Vagina (tissue), 2 donors: ENCODE data around the gene RXRG. TPM values are rescaled to one million over a fixed set of nuclear protein-coding genes. Genes with fewer than 3 reads are reported as not detected.

Experiments used
- DNase-seq, 2 donors: peaks; one replicate each; pipeline ENCODE4 v3.0.0-alpha.2; 2017; ENCODE audit errors: extremely low spot score in 2 of 2
- H3K27ac ChIP-seq: fragments of 200-600 bp; sonication (generic); one replicate; pipeline ENCODE4 v1.5.1; 2019
- H3K27me3 ChIP-seq: fragments of 200-600 bp; sonication (generic); one replicate; pipeline ENCODE4 v1.5.1; 2019
- H3K36me3 ChIP-seq, 2 donors: fragments of 200-600 bp; sonication (generic); one replicate each; pipeline ENCODE4 v1.5.1; 2017 to 2019
- H3K4me1 ChIP-seq: fragments of 200-600 bp; sonication (generic); one replicate; pipeline ENCODE4 v1.5.1; 2019
- H3K4me3 ChIP-seq, 2 donors: fragments of 200-600 bp; sonication (generic); 1 replicate in 1 of 2; 2 replicates in 1 of 2; pipeline ENCODE4 v1.5.1; 2016 to 2019
- H3K9me3 ChIP-seq: fragments of 200-600 bp; sonication (generic); one replicate; pipeline ENCODE4 v1.5.1; 2019
- POLR2A ChIP-seq, 2 donors: fragments of 450-650 bp; IDR thresholded peaks; one replicate each; pipeline ENCODE4 v1.6.1; 2017; ENCODE audit warnings: antibody characterized with exemption in 2 of 2, mild to moderate bottlenecking in 2 of 2, moderate library complexity in 2 of 2
- POLR2AphosphoS5 ChIP-seq, 2 donors: sonication (generic); formaldehyde crosslinking; IDR thresholded peaks; one replicate each; pipeline ENCODE4 v1.9.0; 2017; ENCODE audit warnings: antibody characterized with exemption in 2 of 2, mild to moderate bottlenecking in 2 of 2, low read depth in 1 of 2; ENCODE audit not compliant: insufficient read depth in 1 of 2
- intact Hi-C: fragments of 100-400 bp; cut with DNase I; formaldehyde crosslinking; loops from one replicate; pipeline ENCODE4 v1.15.1; 2023
- total RNA-seq: library from RNA; depleted of rRNA; stranded (reverse); fragments of >200 nt; gene quantifications from one replicate; pipeline ENCODE4 v1.2.3, GENCODE V29; 2016
- TF ChIP-seq, protein P1 (sequence below), 3 experiments: fragments of 450-650 bp in 2 of 3; fragments of 200-600 bp in 1 of 3; sonication (generic) in 1 of 3; IDR thresholded peaks; one replicate each; pipeline ENCODE4 v1.5.1; 2017 to 2019; ENCODE audit warnings: antibody characterized with exemption in 3 of 3, mild to moderate bottlenecking in 2 of 3, moderate library complexity in 2 of 3

RXRG gene
- total RNA-seq, 1 donor from 2014 or later: not detected

DNA sequence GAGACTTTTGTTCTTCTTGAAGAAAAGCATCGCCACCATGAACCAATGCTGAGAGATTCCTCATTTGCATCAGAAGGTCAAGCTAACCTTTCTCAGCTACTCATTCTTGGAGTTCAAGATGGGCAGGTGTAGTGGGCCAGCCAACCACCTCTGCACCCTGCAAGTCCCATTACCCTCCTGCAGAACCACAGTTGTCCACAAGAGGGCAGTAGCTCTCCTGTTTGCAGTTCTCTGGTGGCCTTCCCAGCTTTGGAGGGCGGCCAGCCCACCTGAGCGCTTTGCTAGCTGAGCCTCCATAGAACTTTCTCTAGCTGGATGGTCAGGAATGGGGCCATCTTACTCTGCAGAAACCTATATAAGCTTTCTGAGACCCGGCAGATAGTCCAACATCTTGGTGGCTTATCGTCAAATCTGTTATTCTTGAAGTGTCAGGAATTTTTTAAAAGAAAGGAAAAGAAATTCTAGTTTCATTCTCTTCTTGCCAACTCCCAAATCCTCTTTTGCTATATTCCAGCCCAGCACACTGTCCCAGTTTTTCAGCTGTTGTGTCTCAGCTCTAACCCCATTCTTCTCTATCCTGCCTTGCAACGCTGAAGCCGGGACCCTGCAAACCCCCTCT lies 77.4 kb downstream of the RXRG start:
- peaks cover 13% of the 10 kb centered on the region for H3K4me1 ChIP-seq
- H3K4me3 ChIP-seq: no peak overlapping the region
- no peaks in the 10 kb centered on the region for H3K27me3 ChIP-seq
- H3K9me3 ChIP-seq: no peaks in the 10 kb centered on the region
- intact Hi-C loops: no loop called here
- TF ChIP-seq POLR2AphosphoS5 (IDR thresholded peaks at IDR 0.05; ENCODE audit: insufficient read depth in 1 of 2, low read depth in 1 of 2) (no peak), POLR2A (IDR thresholded peaks at IDR 0.05) (no peak)
- TF ChIP-seq, protein P1, sequence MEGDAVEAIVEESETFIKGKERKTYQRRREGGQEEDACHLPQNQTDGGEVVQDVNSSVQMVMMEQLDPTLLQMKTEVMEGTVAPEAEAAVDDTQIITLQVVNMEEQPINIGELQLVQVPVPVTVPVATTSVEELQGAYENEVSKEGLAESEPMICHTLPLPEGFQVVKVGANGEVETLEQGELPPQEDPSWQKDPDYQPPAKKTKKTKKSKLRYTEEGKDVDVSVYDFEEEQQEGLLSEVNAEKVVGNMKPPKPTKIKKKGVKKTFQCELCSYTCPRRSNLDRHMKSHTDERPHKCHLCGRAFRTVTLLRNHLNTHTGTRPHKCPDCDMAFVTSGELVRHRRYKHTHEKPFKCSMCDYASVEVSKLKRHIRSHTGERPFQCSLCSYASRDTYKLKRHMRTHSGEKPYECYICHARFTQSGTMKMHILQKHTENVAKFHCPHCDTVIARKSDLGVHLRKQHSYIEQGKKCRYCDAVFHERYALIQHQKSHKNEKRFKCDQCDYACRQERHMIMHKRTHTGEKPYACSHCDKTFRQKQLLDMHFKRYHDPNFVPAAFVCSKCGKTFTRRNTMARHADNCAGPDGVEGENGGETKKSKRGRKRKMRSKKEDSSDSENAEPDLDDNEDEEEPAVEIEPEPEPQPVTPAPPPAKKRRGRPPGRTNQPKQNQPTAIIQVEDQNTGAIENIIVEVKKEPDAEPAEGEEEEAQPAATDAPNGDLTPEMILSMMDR (IDR thresholded peaks at IDR 0.05): peak; percentile 84 to 87 (median 86)
- H3K27ac ChIP-seq: no peak overlapping the region
- DNase-seq: no peak
- no peaks in the 10 kb centered on the region for H3K36me3 ChIP-seq

DNA sequence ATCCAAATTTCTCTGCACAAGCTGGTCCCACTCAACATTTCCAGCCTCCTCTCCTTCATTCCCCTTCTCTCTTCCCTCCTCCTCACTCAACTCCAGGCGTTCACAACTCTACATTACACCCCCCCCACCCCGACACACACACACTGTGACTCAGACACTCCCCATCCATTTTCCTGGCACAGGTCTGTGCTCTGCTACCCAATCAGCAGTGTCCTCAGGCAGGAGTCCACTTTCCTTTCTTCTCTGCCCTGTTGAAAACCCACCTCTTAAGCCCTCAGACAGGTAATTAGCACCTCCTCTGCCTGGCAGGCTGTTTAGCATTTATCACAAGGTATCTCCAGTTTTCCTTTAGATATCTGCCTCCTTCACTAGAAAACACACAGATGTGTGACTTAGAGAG lies 79.6 kb downstream of the RXRG start:
- Histone ChIP-seq H3K27me3 (no peaks in the 10 kb centered on the region), H3K9me3 (no peaks in the 10 kb centered on the region), H3K36me3 (no peaks in the 10 kb centered on the region), H3K27ac (peak overlapping the region; percentile 30), H3K4me3 (no peak overlapping the region), H3K4me1 (peaks cover 13% of the 10 kb centered on the region)
- DNase-seq: no peak
- TF ChIP-seq, protein P1 (IDR thresholded peaks at IDR 0.05): no peak
- TF ChIP-seq POLR2AphosphoS5 (IDR thresholded peaks at IDR 0.05; ENCODE audit: insufficient read depth in 1 of 2, low read depth in 1 of 2): no peak
- TF ChIP-seq POLR2A (IDR thresholded peaks at IDR 0.05): no peak
- intact Hi-C loops: no loop called here

DNA sequence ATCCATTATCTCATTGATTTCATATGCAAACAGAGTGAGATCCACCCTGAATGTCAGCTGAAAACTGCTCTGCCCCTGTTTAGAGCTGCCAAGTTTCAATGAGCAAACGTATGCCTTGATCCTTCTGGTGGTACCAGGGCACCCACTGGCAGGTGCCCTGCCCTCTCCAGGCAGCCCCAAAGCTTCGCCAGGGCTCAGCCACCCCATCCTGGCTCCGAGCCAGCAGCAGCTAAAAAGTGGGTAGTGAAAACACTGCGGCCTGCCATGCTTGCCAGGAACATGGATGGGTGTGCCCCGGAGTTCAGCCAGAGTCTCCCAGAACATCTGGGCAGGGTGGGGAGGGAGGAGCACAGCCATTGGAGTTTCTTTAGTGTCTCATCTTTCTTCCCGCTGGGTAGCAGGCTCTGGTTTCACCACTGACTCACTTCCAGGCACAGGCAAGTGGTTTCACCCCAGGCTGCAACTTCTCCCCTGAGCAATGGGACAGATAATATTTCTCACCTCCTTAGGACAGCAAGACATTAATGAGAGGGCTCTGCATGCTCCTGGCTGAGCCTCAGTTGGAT lies 80.3 kb downstream of the RXRG start:
- H3K4me3 ChIP-seq: no peak overlapping the region
- H3K4me1 ChIP-seq: peaks cover 13% of the 10 kb centered on the region
- H3K9me3 ChIP-seq: no peaks in the 10 kb centered on the region
- DNase-seq: peak in 1 of 2 donors; percentile 62
- TF ChIP-seq POLR2AphosphoS5 (IDR thresholded peaks at IDR 0.05; ENCODE audit: insufficient read depth in 1 of 2, low read depth in 1 of 2): peak; percentile 20 to 21
- no peak for TF ChIP-seq POLR2A (IDR thresholded peaks at IDR 0.05)
- intact Hi-C loops: no loop called here
- H3K36me3 ChIP-seq: no peaks in the 10 kb centered on the region
- H3K27me3 ChIP-seq: no peaks in the 10 kb centered on the region
- H3K27ac ChIP-seq: peak overlapping the region; percentile 30

DNA sequence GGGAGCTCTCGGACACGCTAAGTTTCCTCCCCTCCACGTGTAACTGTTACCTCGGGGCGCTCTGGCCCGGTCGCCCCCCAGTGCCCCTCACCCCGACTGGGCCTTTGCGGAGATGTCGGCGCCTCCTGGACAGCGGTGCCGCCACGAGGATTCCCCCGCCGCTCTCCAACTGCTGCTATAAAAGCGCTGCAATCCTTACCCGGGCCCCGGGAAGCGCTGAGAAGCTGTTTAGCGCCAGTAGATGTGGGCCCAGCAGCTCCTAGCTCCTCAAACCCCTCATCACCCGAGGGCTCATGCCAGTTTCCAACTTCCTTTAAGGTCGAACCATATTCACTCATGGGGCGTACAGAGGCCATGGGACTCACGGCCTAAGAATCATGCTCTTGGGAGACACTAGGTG lies 88.0 kb downstream of the RXRG start:
- no peaks in the 10 kb centered on the region for H3K9me3 ChIP-seq
- H3K36me3 ChIP-seq: no peaks in the 10 kb centered on the region
- TF ChIP-seq POLR2AphosphoS5 (IDR thresholded peaks at IDR 0.05; ENCODE audit: insufficient read depth in 1 of 2, low read depth in 1 of 2): no peak
- TF ChIP-seq, protein P1 (IDR thresholded peaks at IDR 0.05): no peak
- TF ChIP-seq POLR2A (IDR thresholded peaks at IDR 0.05): no peak
- no peak for DNase-seq
- no peak overlapping the region for H3K27ac ChIP-seq
- peak overlapping the region; percentile 40 to 46 for H3K4me3 ChIP-seq
- intact Hi-C loops: no loop called here
- peaks cover 10% of the 10 kb centered on the region for H3K27me3 ChIP-seq
- peaks cover 34% of the 10 kb centered on the region for H3K4me1 ChIP-seq

DNA sequence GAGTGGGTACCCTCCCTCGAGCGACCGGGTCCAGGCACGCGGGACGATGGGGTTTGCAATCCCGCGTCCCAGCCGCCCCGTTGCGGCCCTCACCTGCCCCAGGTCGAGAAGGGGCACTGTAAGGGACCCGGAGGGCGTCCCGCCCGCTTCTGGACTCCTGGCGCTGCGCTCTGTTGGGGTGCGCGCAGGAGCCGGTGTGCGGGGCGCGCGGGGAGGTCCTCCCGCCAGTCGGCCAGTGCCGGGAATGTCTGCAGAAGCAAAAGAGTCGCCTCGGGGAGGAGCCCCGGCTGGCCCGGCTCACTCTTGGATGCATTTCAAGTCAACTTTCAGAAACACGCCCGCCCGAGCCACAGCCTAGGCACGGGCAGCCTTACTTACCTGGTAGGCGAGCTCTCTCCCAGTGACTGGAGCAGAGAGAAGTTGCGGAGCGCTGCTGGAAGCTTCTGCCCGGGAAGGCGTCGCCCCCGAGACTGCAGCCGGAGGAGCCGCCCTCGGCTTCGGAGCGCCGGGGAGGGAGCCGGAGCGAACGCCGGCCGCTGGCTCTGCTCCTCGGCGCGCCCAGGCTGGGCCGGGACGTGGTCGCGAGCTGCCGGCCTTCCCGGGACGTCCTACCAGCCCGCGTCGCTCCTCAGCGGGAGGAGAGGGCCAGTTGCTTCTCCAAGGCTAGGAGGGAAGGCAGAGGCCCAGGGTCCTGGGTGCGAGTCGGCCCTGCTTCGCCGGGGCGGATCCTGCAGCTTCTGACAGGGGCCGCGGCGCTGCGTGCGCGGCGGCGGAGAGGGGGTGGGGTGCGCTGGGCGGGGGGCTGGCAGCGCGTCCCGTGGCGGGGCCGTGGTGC lies 88.7 kb downstream of the RXRG start, which contains the start of gene LMX1A:
Gene LMX1A (minus strand): TSS at position 739 of the 835 bp plus-strand sequence. CDS start 1,156 bp downstream, outside the sequence.
- no peaks in the 10 kb centered on the region for H3K9me3 ChIP-seq
- H3K4me3 ChIP-seq: peak within 1 kb of the TSS; percentile 40 to 46
- intact Hi-C loops: no loop called here
- peaks cover 36% of the 10 kb centered on the region for H3K4me1 ChIP-seq
- no peaks in the 10 kb centered on the region for H3K36me3 ChIP-seq
- no peak within 1 kb of the TSS for H3K27ac ChIP-seq
- TF ChIP-seq POLR2AphosphoS5 (IDR thresholded peaks at IDR 0.05; ENCODE audit: insufficient read depth in 1 of 2, low read depth in 1 of 2) (no peak), POLR2A (IDR thresholded peaks at IDR 0.05) (no peak)
- TF ChIP-seq, protein P1 (IDR thresholded peaks at IDR 0.05): no peak
- H3K27me3 ChIP-seq: peaks cover 11% of the 10 kb centered on the region
- no peak for DNase-seq
